AG09319 (cell line): ENCODE data around the gene SST.
"Not testable (repeated sequence)": the region's sequence is repeated elsewhere in the genome, so short reads cannot be mapped to it uniquely, and the experiment has no call there.

Experiments
- DNase-seq: peaks from one replicate; pipeline ENCODE4 v3.0.0-alpha.2; 2010; ENCODE audit warnings: low read depth; ENCODE audit errors: extremely low read depth
- CTCF ChIP-seq: IDR thresholded peaks from 2 replicates; pipeline ENCODE4 v1.5.1; 2011; ENCODE audit warnings: low read depth, mild to moderate bottlenecking, inconsistent platforms, low read length, moderate library complexity

The SST gene

DNA sequence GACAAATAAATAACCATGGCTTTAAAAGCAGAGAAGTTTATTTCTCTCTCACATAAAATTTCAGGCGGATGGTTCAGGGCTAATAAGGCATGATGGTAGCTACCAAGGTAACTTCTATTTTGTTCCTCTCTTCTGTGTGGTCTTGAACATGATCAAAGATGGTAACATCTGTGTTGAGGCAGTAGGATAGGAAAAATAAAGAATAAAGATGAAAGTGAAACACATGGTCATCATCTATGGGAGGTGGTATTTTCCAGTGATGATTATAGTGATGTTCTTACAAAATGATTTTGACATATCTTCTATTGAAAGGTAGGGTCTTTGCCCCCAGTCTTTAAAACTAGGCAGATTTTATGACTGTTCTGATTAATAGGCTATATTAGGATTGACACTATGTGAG is 14.2 kb upstream of the SST start:
- DNase-seq, result no peak
- TF ChIP-seq CTCF, result no peak

- not testable (repeated sequence) for DNase-seq
Measured at GRCh38 chr3:187681756-187682155, 11.6 kb upstream of the SST start.

- peak; percentile 38 for DNase-seq
- peak; percentile 97 for TF ChIP-seq CTCF
Measured at GRCh38 chr3:187679638-187680396, 9.6 kb upstream of the SST start.

DNA sequence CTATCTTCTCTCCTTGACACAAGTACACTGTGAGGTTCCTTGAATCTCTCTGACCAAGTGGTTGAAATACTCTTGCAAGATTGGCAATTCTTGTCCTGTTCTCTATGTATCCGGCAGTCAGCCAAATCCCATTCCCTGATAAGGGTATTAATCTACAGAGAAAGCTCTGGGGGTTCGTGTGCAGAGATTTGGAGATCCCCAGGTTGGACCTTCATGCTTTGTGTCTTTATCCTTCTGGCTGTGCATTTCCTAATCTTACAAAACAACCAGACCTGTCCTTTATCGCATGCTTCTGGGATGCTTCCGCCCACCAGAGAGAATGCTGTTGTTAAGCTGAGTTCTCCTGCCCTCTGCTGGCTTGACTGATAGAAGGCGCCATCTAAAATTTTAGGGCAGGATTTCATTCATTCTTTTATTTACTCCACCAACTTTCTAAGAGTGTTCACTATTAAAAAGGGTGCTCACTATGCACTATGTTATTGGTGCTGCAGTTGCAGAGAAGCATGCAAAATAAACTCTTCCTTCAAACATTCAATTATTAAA is 8.6 kb upstream of the SST start:
- peak; percentile 79 for TF ChIP-seq CTCF
- peak; percentile 53 for DNase-seq

DNA sequence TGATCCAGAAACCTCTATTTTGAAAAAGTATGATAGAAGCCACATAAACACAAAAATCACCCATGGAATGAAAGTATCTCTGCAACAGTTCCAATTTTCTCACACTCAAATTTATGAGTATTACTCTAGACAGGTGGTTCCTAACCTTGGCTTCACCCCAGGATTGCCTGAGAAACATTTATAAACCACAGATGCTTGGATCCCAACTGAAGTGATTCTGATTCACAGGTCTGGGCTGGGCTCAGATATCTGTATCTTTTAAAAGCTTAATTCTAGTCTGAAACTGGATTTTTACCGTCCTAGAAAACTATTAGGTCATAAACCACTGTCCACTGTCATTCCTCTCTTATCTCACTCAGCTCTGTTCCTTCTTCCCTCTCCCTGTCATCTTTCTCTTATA is 7.4 kb upstream of the SST start:
- TF ChIP-seq CTCF, result no peak
- no peak for DNase-seq

- TF ChIP-seq CTCF, result no peak
- DNase-seq, result no peak
Measured at GRCh38 chr3:187673012-187673411, 2.8 kb upstream of the SST start.

GRCh38 chr3:187667526-187667925 is 2.7 kb downstream of the SST start:
- no peak for TF ChIP-seq CTCF
- no peak for DNase-seq
